ENCODE results near the gene ELAVL3.
"Not testable (repeated sequence)": the region's sequence is repeated elsewhere in the genome, so short reads cannot be mapped to it uniquely, and the experiment has no call there.

- TF ChIP-seq CTCF (conservative IDR thresholded peaks at IDR 0.05; ENCODE audit: low read length); EZH2phosphoT487 (IDR thresholded peaks at IDR 0.05; ENCODE audit: borderline replicate concordance): not testable (repeated sequence)
Measured at GRCh38 chr19:11455233-11455554, 25.7 kb downstream of the ELAVL3 start.

Data from Loucy (cell line).